Small intestine (tissue), 7 donors: Measurements from ENCODE around the gene RNF19B. TPM values are rescaled to one million over a fixed set of nuclear protein-coding genes. Genes with fewer than 3 reads are reported as not detected.

Experiments used
- DNase-seq, 2 donors: peaks; one replicate each; pipeline versions ENCODE4 v3.0.0 to v3.0.0-alpha.2; 2013
- FAIRE-seq: peaks from 2 replicates; lab custom pipeline; 2012; peaks lifted over from hg19 to GRCh38; lab: Jason Lieb, UNC
- H3K27ac ChIP-seq, 3 donors: one replicate each; pipeline ENCODE4 v1.5.1; 2013; ENCODE audit warnings: low read length in 2 of 3, mild to moderate bottlenecking in 2 of 3, control low read depth in 1 of 3, inconsistent platforms in 1 of 3, low read depth in 1 of 3, moderate library complexity in 1 of 3
- H3K27me3 ChIP-seq, 3 donors: one replicate each; pipeline ENCODE4 v1.6.1; 2013; ENCODE audit warnings: low read length in 3 of 3, inconsistent platforms in 1 of 3; ENCODE audit not compliant: control insufficient read depth in 3 of 3, insufficient read depth in 3 of 3
- H3K36me3 ChIP-seq, 3 donors: one replicate each; pipeline ENCODE4 v1.6.1; 2013; ENCODE audit warnings: low read length in 3 of 3, inconsistent platforms in 1 of 3, low read depth in 1 of 3, mild to moderate bottlenecking in 1 of 3, moderate library complexity in 1 of 3; ENCODE audit not compliant: control insufficient read depth in 3 of 3, insufficient read depth in 2 of 3
- H3K4me1 ChIP-seq, 3 donors: one replicate each; pipeline ENCODE4 v1.6.1; 2013; ENCODE audit warnings: low read length in 2 of 3, inconsistent platforms in 1 of 3, low read depth in 1 of 3, mild to moderate bottlenecking in 1 of 3, moderate library complexity in 1 of 3; ENCODE audit not compliant: control insufficient read depth in 3 of 3, insufficient read depth in 2 of 3
- H3K4me3 ChIP-seq, 3 donors: one replicate each; pipeline ENCODE4 v1.5.1; 2013; ENCODE audit warnings: low read length in 3 of 3, control low read depth in 1 of 3, inconsistent platforms in 1 of 3, low read depth in 1 of 3, mild to moderate bottlenecking in 1 of 3, moderate library complexity in 1 of 3
- H3K9me3 ChIP-seq, 2 donors: one replicate each; pipeline ENCODE4 v1.6.1; 2013; ENCODE audit warnings: low read depth in 1 of 2, low read length in 1 of 2; ENCODE audit not compliant: control insufficient read depth in 2 of 2, insufficient read depth in 1 of 2
- WGBS, 3 donors: extraction: QIAGEN DNeasy Blood & Tissue Kit; methylation state at CpG; one replicate each; pipeline ENCODE4 v1.1.7; 2013; 5-methylcytosine and 5-hydroxymethylcytosine counted together
- polyA plus RNA-seq, 4 donors: library from polyadenylated mRNA; stranded (reverse) in 3 of 4; unstranded in 1 of 4; fragments of 200-250 nt in 3 of 4; fragments of 120-200 nt in 1 of 4; gene quantifications; one replicate each; pipeline versions ENCODE4 v1.2.1 to v1.2.3, GENCODE V29; 2013
- donor health status: healthy with polysubstance abuse.
- donor health status: control.
- donor health status: control.
- donor health status: Bipolar disorder and iron deficiency.
- donor health status: healthy.

The RNF19B gene
- polyA plus RNA-seq, 4 donors, result 20.8 to 29.2 (median 28.9) TPM

- Histone ChIP-seq H3K27me3 (no peaks in the 10 kb centered on the region), H3K36me3 (peaks cover 2 to 20% (median 15%) of the 10 kb centered on the region in 3 donors), H3K9me3 (no peaks in the 10 kb centered on the region), H3K27ac (peak overlapping the region in 2 of 3 donors; percentile 4 to 5), H3K4me3 (no peak overlapping the region), H3K4me1 (peaks cover 3 to 16% (median 6%) of the 10 kb centered on the region in 3 donors)
- FAIRE-seq (no peak), DNase-seq (peak; percentile 55 to 77)
- WGBS, 3 donors, result 28 to 57% (median 45%) methylated on average over 6 of the region's 6 CpGs
These were observed 42.8 kb upstream of the RNF19B start for GRCh38 chr1:33007190-33008050.

GRCh38 chr1:33005838-33006421 lies 41.3 kb upstream of the RNF19B start:
- DNase-seq (no peak), FAIRE-seq (no peak)
- H3K27ac ChIP-seq, result no peak overlapping the region
- H3K9me3 ChIP-seq, result no peaks in the 10 kb centered on the region
- peaks cover 0 to 16% (median 6%) of the 10 kb centered on the region in 3 donors for H3K4me1 ChIP-seq
- WGBS, 3 donors, result 79 to 87% (median 82%) methylated on average over 9 of the region's 9 CpGs
- no peak overlapping the region for H3K4me3 ChIP-seq
- no peaks in the 10 kb centered on the region for H3K27me3 ChIP-seq
- peaks cover 0 to 14% (median 8%) of the 10 kb centered on the region in 3 donors for H3K36me3 ChIP-seq

GRCh38 chr1:33005117-33005837 lies 40.7 kb upstream of the RNF19B start:
- FAIRE-seq (no peak), DNase-seq (no peak)
- Histone ChIP-seq H3K27ac (no peak overlapping the region), H3K27me3 (no peaks in the 10 kb centered on the region), H3K9me3 (no peaks in the 10 kb centered on the region), H3K4me1 (peaks cover 0 to 16% (median 6%) of the 10 kb centered on the region in 3 donors), H3K36me3 (peaks cover 0 to 11% (median 8%) of the 10 kb centered on the region in 3 donors), H3K4me3 (no peak overlapping the region)
- 85 to 87% (median 87%) methylated on average over 2 of the region's 2 CpGs for WGBS, 3 donors

GRCh38 chr1:33004613-33005012 lies 40.0 kb upstream of the RNF19B start:
- no peak overlapping the region for H3K4me3 ChIP-seq
- no peaks in the 10 kb centered on the region for H3K27me3 ChIP-seq
- DNase-seq (no peak), FAIRE-seq (no peak)
- 90 to 93% (median 92%) methylated on average over 2 of the region's 2 CpGs for WGBS, 3 donors
- H3K9me3 ChIP-seq, result no peaks in the 10 kb centered on the region
- peaks cover 0 to 14% (median 6%) of the 10 kb centered on the region in 3 donors for H3K4me1 ChIP-seq
- H3K36me3 ChIP-seq, result peaks cover 0 to 10% (median 8%) of the 10 kb centered on the region in 3 donors
- H3K27ac ChIP-seq, result no peak overlapping the region

- Histone ChIP-seq H3K4me1 (peaks cover 3 to 7% (median 6%) of the 10 kb centered on the region in 3 donors), H3K9me3 (no peaks in the 10 kb centered on the region), H3K27me3 (no peaks in the 10 kb centered on the region), H3K36me3 (peaks cover 0 to 10% (median 6%) of the 10 kb centered on the region in 3 donors), H3K27ac (no peak overlapping the region), H3K4me3 (no peak overlapping the region)
- DNase-seq (no peak), FAIRE-seq (no peak)
- WGBS, 3 donors, result 77 to 84% (median 79%) methylated on average over 4 of the region's 4 CpGs
These were observed 39.0 kb upstream of the RNF19B start for GRCh38 chr1:33003657-33004056.

GRCh38 chr1:33002006-33002405 lies 37.4 kb upstream of the RNF19B start:
- no peak for FAIRE-seq
- no peak overlapping the region for H3K4me3 ChIP-seq
- 89 to 95% (median 90%) methylated on average over 4 of the region's 4 CpGs for WGBS, 3 donors
- peaks cover 3 to 10% (median 6%) of the 10 kb centered on the region in 3 donors for H3K4me1 ChIP-seq
- H3K27ac ChIP-seq, result no peak overlapping the region
- H3K9me3 ChIP-seq, result no peaks in the 10 kb centered on the region
- no peak for DNase-seq
- peaks cover 0 to 6% (median 0%) of the 10 kb centered on the region in 3 donors for H3K36me3 ChIP-seq
- no peaks in the 10 kb centered on the region for H3K27me3 ChIP-seq

GRCh38 chr1:33001282-33001681 lies 36.7 kb upstream of the RNF19B start:
- no peaks in the 10 kb centered on the region for H3K9me3 ChIP-seq
- WGBS, 3 donors, result 85 to 91% (median 86%) methylated on average over 2 of the region's 2 CpGs
- H3K36me3 ChIP-seq, result peaks cover 0 to 6% (median 0%) of the 10 kb centered on the region in 3 donors
- DNase-seq (peak in 1 of 2 donors; percentile 31), FAIRE-seq (no peak)
- H3K27ac ChIP-seq, result no peak overlapping the region
- H3K4me1 ChIP-seq, result peaks cover 3 to 10% (median 6%) of the 10 kb centered on the region in 3 donors
- H3K4me3 ChIP-seq, result no peak overlapping the region
- no peaks in the 10 kb centered on the region for H3K27me3 ChIP-seq

- DNase-seq, result no peak
These were observed 35.9 kb upstream of the RNF19B start for GRCh38 chr1:33000427-33001026.

More at GRCh38 chr1:33000427-33001026, 35.9 kb upstream of the RNF19B start:
- Histone ChIP-seq H3K4me1 (peaks cover 3 to 10% (median 6%) of the 10 kb centered on the region in 3 donors), H3K27ac (no peak overlapping the region), H3K9me3 (no peaks in the 10 kb centered on the region), H3K27me3 (no peaks in the 10 kb centered on the region), H3K4me3 (no peak overlapping the region), H3K36me3 (peaks cover 0 to 6% (median 0%) of the 10 kb centered on the region in 3 donors)
- no peak for FAIRE-seq
- 76 to 83% (median 82%) methylated on average over 4 of the region's 4 CpGs for WGBS, 3 donors
